K562 (cell line): ENCODE measurements around the gene UQCR11. TPM values are rescaled to one million over a fixed set of nuclear protein-coding genes. Genes with fewer than 3 reads are reported as not detected.
A peak's percentile ranks its signal among the peaks of the same experiment; 100 is the strongest.

Experiments used
- ARNT ChIP-seq, 2 experiments: fragments of 450-650 bp; IDR thresholded peaks; 2 replicates each; pipeline ENCODE4 v1.6.1; 2016; ENCODE audit warnings: mild to moderate bottlenecking in 1 of 2
- DIDO1 ChIP-seq: fragments of 450-650 bp; IDR thresholded peaks from 2 replicates; pipeline ENCODE4 v1.6.1; 2016; ENCODE audit warnings: low read depth, missing biosample characterization, missing genetic modification characterization
- GTF2A2 ChIP-seq: IDR thresholded peaks from 2 replicates; pipeline ENCODE4 v1.6.1; 2016; ENCODE audit warnings: mild to moderate bottlenecking, missing genetic modification characterization, missing compliant biosample characterization
- HNRNPH1 ChIP-seq: fragments of 200-400 bp; formaldehyde crosslinking; optimal IDR thresholded peaks from 2 replicates; pipeline ENCODE3; 2017; ENCODE audit warnings: low read depth, mild to moderate bottlenecking, low read length, moderate library complexity
- LEF1 ChIP-seq: fragments of 450-650 bp; IDR thresholded peaks from 2 replicates; pipeline ENCODE4 v1.6.1; 2016; ENCODE audit warnings: mild to moderate bottlenecking
- MAFK ChIP-seq: IDR thresholded peaks from 2 replicates; pipeline ENCODE4 v1.6.1; 2011; ENCODE audit warnings: low read length, improper control_type of control experiment
- NR2F6 ChIP-seq: fragments of 450-650 bp; formaldehyde crosslinking; IDR thresholded peaks from 2 replicates; pipeline ENCODE4 v1.4.0; 2020; ENCODE audit warnings: mild to moderate bottlenecking
- OTX1 ChIP-seq: fragments of 450-650 bp; formaldehyde crosslinking; IDR thresholded peaks from 2 replicates; pipeline ENCODE4 v1.4.0; 2022; ENCODE audit warnings: mild to moderate bottlenecking
- RB1 ChIP-seq: fragments of 450-650 bp; IDR thresholded peaks from 2 replicates; pipeline ENCODE4 v1.6.1; 2017; ENCODE audit warnings: low read depth, mild to moderate bottlenecking
- RBM25 ChIP-seq: fragments of 200-400 bp; formaldehyde crosslinking; IDR thresholded peaks from 2 replicates; pipeline ENCODE4 v1.6.1; 2018; ENCODE audit warnings: low read length, low read depth, moderate library complexity; ENCODE audit not compliant: severe bottlenecking
- SRSF3 ChIP-seq: fragments of 200-400 bp; formaldehyde crosslinking; IDR thresholded peaks from 2 replicates; pipeline ENCODE4 v1.6.1; 2016; ENCODE audit warnings: mild to moderate bottlenecking, low read length, moderate library complexity; ENCODE audit not compliant: insufficient read depth
- TCF3 ChIP-seq: sonication (generic); formaldehyde crosslinking; IDR thresholded peaks from 2 replicates; pipeline ENCODE4 v1.4.0; 2020; ENCODE audit warnings: mild to moderate bottlenecking, missing genetic modification reagents
- TSC22D4 ChIP-seq: fragments of 450-650 bp; IDR thresholded peaks from 2 replicates; pipeline ENCODE4 v1.6.1; 2016; ENCODE audit warnings: missing genetic modification characterization, missing biosample characterization, control low read depth
- ZC3H4 ChIP-seq: sonication (generic); formaldehyde crosslinking; IDR thresholded peaks from 2 replicates; pipeline ENCODE4 v1.9.0; 2021; ENCODE audit warnings: missing genetic modification reagents, borderline replicate concordance
- ZNF184 ChIP-seq: sonication (generic); formaldehyde crosslinking; IDR thresholded peaks from 2 replicates; pipeline ENCODE4 v1.5.0; 2020; ENCODE audit warnings: missing genetic modification reagents
- ZNF444 ChIP-seq: fragments of 250-450 bp; sonication (Bioruptor Pico); IDR thresholded peaks from 2 replicates; pipeline ENCODE4 v1.4.0; 2020; ENCODE audit warnings: mild to moderate bottlenecking, moderate library complexity
- ZNF445 ChIP-seq: fragments of 250-450 bp; sonication (Bioruptor Pico); IDR thresholded peaks from 2 replicates; pipeline ENCODE4 v1.4.0; 2020; ENCODE audit warnings: low read depth, mild to moderate bottlenecking, moderate library complexity
- polyA plus RNA-seq, 8 experiments: library from polyadenylated mRNA; depleted of rRNA in 4 of 8; stranded (reverse) in 5 of 8; unstranded in 3 of 8; fragments of >200 nt; fragmentation: Nextera tagmentation in 2 of 8; fragmentation: Illumina TruSeq in 1 of 8; extraction: Ambion mirVana in 2 of 8; extraction: Trizol in 1 of 8; gene quantifications; 2 replicates each; pipeline versions ENCODE4 v1.2.1 to v1.2.3, GENCODE V29; 2011 to 2014; ENCODE audit warnings: inconsistent platforms in 1 of 8, missing spikeins in 1 of 8
- total RNA-seq, 7 experiments: library from RNA; depleted of rRNA in 6 of 7; stranded (reverse); fragments of >200 nt in 6 of 7; fragmentation: Illumina TruSeq in 2 of 7; extraction: Trizol in 2 of 7; gene quantifications; 2 replicates each; pipeline versions ENCODE4 v1.2.1 to v1.2.3, GENCODE V29; 2011 to 2021; ENCODE audit warnings: low replicate concordance in 1 of 7
- TF ChIP-seq, protein P1 (sequence below): fragments of 450-650 bp; IDR thresholded peaks from 2 replicates; pipeline ENCODE4 v1.6.1; 2018; ENCODE audit warnings: mild to moderate bottlenecking, low read depth; ENCODE audit not compliant: partially characterized antibody
- TF ChIP-seq, protein P2 (sequence below): sonication (generic); formaldehyde crosslinking; IDR thresholded peaks from 2 replicates; pipeline ENCODE4 v1.8.0; 2022; ENCODE audit warnings: mild to moderate bottlenecking, missing genetic modification reagents, borderline replicate concordance
- TF ChIP-seq, protein P3 (sequence below): fragments of 250-450 bp; sonication (Bioruptor Pico); IDR thresholded peaks from 2 replicates; pipeline ENCODE4 v1.4.0; 2020; ENCODE audit warnings: mild to moderate bottlenecking, moderate library complexity
- TF ChIP-seq, protein P4 (sequence below): sonication (generic); formaldehyde crosslinking; IDR thresholded peaks from 2 replicates; pipeline ENCODE4 v1.8.0; 2023; ENCODE audit warnings: mild to moderate bottlenecking, missing genetic modification reagents

Gene UQCR11
- total and polyA plus RNA-seq, 9 of the 15 experiments (the other 6 are each of a cell fraction or from before 2014, with no cell fraction given) = 57.6 to 394 (median 259) TPM

DNA sequence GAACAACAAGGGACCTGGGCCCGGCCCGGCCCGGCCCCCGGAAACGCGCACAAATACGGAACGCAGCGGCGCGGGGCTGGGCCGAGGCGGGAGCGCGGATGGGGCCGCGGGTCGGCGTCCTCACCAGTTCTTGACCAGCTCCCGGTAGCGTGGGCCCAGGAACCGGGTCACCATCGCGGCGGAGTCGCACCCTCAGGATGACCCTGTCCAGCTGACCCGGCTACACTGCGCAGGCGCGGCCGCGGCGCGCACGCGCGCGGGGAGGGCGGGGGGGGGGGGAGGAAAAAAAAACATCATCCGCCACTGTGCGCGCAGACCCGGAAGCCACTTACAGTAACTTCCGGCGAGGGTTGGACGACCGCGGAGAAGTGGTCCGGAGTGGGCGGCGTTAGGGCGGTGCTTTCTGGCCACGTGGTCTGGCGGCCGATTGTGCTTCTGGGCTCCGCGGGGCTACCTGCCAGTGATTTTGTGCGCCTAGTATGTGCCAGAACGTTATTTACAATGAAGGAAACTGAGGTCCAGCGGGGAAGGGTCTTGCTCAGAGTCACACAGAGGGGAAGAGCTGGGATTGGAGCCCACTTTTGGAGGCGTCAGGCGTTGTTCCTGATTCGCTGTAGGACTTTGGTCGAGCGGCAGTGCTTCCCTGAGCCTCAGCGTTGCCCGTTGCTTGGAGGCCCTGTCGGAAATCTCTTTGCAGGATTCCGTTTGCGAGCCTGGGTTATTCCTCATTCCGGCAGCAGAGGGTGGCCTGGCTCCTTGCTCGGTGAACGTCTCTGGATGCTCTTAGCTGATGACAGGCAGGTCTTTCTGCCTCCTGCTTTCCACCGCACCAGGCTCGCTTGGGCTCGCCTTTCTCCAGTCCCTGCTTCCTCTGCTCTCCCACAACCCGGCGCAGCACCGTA lies at the start of gene UQCR11 (continued):
- TF ChIP-seq, protein P1, sequence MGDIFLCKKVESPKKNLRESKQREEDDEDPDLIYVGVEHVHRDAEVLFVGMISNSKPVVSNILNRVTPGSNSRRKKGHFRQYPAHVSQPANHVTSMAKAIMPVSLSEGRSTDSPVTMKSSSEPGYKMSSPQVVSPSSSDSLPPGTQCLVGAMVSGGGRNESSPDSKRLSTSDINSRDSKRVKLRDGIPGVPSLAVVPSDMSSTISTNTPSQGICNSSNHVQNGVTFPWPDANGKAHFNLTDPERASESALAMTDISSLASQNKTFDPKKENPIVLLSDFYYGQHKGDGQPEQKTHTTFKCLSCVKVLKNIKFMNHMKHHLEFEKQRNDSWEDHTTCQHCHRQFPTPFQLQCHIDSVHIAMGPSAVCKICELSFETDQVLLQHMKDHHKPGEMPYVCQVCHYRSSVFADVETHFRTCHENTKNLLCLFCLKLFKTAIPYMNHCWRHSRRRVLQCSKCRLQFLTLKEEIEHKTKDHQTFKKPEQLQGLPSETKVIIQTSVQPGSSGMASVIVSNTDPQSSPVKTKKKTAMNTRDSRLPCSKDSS = no peak
- TF ChIP-seq OTX1 (CRISPR knock-in tag) (no peak), ZNF184 (no peak), ZNF445 (CRISPR knock-in tag) (no peak), RBM25 (no peak), NR2F6 (CRISPR knock-in tag) (no peak), HNRNPH1 (no peak), TCF3 (CRISPR knock-in tag) (no peak), ZNF444 (no peak), ARNT (IDR thresholded peaks at IDR 0.05) (peak in 1 of 2 experiments; percentile 78; a peak in 2 of 4 replicates), LEF1 (no peak), RB1 (peak; percentile 56), MAFK (no peak), GTF2A2 (tag) (no peak), ZC3H4 (no peak), DIDO1 (tag) (no peak), TSC22D4 (tag) (no peak), SRSF3 (no peak)
- TF ChIP-seq, protein P2, sequence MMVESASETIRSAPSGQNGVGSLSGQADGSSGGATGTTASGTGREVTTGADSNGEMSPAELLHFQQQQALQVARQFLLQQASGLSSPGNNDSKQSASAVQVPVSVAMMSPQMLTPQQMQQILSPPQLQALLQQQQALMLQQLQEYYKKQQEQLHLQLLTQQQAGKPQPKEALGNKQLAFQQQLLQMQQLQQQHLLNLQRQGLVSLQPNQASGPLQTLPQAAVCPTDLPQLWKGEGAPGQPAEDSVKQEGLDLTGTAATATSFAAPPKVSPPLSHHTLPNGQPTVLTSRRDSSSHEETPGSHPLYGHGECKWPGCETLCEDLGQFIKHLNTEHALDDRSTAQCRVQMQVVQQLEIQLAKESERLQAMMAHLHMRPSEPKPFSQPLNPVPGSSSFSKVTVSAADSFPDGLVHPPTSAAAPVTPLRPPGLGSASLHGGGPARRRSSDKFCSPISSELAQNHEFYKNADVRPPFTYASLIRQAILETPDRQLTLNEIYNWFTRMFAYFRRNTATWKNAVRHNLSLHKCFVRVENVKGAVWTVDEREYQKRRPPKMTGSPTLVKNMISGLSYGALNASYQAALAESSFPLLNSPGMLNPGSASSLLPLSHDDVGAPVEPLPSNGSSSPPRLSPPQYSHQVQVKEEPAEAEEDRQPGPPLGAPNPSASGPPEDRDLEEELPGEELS (CRISPR knock-in tag) = no peak; the same call in 1 of the 2 replicates
- TF ChIP-seq, protein P3, sequence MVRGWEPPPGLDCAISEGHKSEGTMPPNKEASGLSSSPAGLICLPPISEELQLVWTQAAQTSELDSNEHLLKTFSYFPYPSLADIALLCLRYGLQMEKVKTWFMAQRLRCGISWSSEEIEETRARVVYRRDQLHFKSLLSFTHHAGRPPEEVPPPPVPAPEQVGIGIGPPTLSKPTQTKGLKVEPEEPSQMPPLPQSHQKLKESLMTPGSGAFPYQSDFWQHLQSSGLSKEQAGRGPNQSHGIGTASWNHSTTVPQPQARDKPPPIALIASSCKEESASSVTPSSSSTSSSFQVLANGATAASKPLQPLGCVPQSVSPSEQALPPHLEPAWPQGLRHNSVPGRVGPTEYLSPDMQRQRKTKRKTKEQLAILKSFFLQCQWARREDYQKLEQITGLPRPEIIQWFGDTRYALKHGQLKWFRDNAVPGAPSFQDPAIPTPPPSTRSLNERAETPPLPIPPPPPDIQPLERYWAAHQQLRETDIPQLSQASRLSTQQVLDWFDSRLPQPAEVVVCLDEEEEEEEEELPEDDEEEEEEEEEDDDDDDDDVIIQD = no peak
- TF ChIP-seq, protein P4, sequence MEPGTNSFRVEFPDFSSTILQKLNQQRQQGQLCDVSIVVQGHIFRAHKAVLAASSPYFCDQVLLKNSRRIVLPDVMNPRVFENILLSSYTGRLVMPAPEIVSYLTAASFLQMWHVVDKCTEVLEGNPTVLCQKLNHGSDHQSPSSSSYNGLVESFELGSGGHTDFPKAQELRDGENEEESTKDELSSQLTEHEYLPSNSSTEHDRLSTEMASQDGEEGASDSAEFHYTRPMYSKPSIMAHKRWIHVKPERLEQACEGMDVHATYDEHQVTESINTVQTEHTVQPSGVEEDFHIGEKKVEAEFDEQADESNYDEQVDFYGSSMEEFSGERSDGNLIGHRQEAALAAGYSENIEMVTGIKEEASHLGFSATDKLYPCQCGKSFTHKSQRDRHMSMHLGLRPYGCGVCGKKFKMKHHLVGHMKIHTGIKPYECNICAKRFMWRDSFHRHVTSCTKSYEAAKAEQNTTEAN (CRISPR knock-in tag) = no peak
